ENCODE results near the gene TPTE2.
"Not testable (repeated sequence)": the region's sequence is repeated elsewhere in the genome, so short reads cannot be mapped to it uniquely, and the experiment has no call there.

The TPTE2 gene

GRCh38 chr13:19567820-19568534, 6.6 kb upstream of the TPTE2 start:
- no peak for DNase-seq (ENCODE audit: low read depth in 2 of 2)

DNA sequence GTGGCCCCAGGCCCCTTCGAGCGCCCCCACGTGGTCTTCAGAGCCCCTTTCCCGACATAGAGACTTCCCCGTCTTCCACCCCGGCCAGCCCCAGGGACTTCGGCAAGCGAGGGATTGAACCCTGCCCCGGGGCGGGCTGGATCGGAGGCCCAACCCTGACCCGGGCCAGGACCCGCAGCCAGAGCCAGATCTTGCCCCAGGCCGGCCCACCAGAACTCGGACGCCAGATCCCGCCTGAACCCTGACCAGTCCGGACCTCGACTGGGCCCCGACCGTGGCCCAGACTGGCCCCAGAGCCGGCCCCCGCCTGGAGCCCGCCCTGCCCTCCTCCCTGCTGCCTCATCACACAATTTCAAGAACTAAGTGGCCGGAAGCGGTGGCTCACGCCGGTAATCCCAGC, 253 bp upstream of the TPTE2 start:
- DNase-seq (ENCODE audit: low read depth in 2 of 2) = no peak

DNA sequence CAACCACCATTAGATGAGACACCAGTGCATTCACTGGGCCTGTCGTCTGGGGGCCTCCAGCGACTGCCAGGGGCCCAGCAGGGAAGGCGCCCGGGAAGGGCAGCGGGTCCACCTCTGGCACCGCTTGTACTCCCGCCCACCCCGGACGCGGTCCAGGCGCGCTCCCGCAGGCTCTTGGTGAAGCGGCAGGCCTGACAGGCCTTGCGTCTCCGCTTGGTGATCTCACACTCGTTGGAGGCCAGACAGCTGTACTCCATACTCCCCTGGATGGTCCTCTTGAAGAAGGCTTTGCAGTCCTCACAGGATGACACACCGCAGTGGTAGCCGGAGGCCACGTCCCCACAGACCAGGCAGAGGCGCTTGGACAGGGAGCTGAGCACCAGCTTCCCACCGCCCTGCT, 660 bp downstream of the TPTE2 start:
- not testable (repeated sequence) for DNase-seq (ENCODE audit: low read depth in 2 of 2)

GRCh38 chr13:19559739-19560138, 1.6 kb downstream of the TPTE2 start:
- not testable (repeated sequence) for DNase-seq (ENCODE audit: low read depth in 2 of 2)

DNA sequence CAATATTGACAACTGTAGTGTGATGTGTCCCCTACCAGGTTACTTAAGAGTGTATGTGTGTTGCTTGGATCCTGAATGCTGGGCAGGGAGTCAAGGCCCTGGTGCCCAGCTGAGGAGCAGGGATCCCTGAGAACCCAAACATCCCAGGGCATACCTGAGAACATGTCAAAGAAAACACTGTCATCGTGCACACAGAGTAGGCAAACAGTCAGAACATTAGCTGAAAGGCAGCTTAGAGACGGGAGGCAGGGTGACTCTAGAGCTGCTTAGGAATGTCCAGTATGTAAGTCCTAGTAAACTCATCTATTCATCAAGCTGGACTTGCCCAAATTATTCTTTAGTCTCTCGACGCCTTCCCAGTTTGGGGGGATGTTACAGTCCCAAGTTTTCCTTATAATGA, 4.0 kb downstream of the TPTE2 start:
- DNase-seq (ENCODE audit: low read depth in 2 of 2) = not testable (repeated sequence)

DNA sequence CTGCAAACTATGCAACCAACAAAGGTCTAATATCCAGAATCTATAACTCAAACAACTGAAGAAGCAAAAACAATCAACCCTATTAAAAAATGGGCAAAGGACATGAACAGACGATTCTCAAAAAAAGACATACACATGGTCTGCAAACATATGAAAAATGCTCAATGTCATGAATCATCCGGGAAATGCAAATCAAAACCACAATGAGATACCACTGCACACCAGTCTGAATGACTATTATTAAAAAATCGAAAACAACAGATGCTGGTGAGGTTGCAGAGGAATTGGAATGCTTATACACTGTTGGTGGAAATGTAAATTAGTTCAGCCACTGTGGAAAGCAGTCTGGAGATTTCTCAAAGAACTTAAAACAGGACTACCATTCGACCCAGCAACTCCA, 12.1 kb downstream of the TPTE2 start:
- not testable (repeated sequence) for DNase-seq (ENCODE audit: low read depth in 2 of 2)

GRCh38 chr13:19525634-19526033, 35.7 kb downstream of the TPTE2 start:
- not testable (repeated sequence) for DNase-seq (ENCODE audit: low read depth in 2 of 2)

- DNase-seq (ENCODE audit: low read depth in 2 of 2) = no peak
Observed at GRCh38 chr13:19519049-19519448, 42.3 kb downstream of the TPTE2 start.

DNA sequence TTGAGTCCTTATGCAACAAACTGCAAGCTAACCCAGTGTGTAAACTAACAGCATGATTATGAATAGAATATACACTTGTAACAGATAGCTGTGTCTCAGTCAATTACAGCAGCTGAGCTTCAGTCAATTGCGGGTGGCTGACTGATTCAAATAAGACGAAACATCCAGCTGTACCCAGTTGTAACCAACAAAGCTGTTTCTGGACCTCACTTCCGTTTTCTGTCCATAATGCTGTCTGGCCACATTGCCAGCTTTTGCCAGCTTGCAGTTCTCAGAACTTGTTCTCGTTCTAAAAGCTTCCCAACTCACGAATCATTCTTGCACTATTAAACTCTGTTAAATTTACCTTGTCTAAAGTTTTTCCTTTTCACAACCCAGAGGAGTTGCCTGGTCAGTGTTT, 53.7 kb downstream of the TPTE2 start:
- DNase-seq (ENCODE audit: low read depth in 2 of 2) = not testable (repeated sequence)

- not testable (repeated sequence) for DNase-seq (ENCODE audit: low read depth in 2 of 2)
Observed at GRCh38 chr13:19460126-19460525, 101.2 kb downstream of the TPTE2 start.

GRCh38 chr13:19439056-19439686, 122.2 kb downstream of the TPTE2 start:
- peak; percentile 1 to 4 for DNase-seq (ENCODE audit: low read depth in 2 of 2)

- not testable (repeated sequence) for DNase-seq (ENCODE audit: low read depth in 2 of 2)
Observed at GRCh38 chr13:19437780-19438179, 123.6 kb downstream of the TPTE2 start.

- not testable (repeated sequence) for DNase-seq (ENCODE audit: low read depth in 2 of 2)
Observed at GRCh38 chr13:19422236-19422635, 139.1 kb downstream of the TPTE2 start.

DNA sequence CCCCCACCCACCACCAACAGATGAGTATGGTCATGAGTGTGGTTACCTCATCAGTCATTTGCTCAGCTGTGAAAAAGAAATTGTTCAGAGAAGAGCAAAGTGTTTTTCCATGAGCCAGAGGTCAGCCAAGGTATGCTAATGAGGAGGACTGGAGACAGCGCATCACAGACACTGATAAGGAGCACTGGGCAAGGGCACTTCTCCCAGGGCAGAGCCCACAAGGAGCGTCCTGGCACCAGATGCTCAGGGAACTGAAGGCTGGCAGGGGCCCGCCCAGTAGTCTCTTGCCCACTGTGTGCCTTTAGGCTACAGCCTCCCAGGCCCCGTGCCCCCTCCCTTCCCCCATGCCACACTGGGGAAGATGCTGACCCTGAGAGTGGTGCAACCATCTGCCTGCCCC, 148.8 kb downstream of the TPTE2 start:
- DNase-seq (ENCODE audit: low read depth in 2 of 2) = not testable (repeated sequence)

- DNase-seq (ENCODE audit: low read depth in 2 of 2) = not testable (repeated sequence)
Observed at GRCh38 chr13:19382746-19383511, 178.4 kb downstream of the TPTE2 start.

- no peak for DNase-seq (ENCODE audit: low read depth in 2 of 2)
Observed at GRCh38 chr13:19382111-19382510, 179.2 kb downstream of the TPTE2 start.
